GM19043 (cell line): ENCODE results near the gene GSTCD.
"Not testable (repeated sequence)": the region's sequence is repeated elsewhere in the genome, so short reads cannot be mapped to it uniquely, and the experiment has no call there.

Experiments used
- ATAC-seq: cut with Tn5 transposase; IDR thresholded peaks from one replicate; pipeline ENCODE4 v1.9.1; 2021; ENCODE audit warnings: low read depth; ENCODE audit not compliant: unreplicated experiment

GSTCD gene

GRCh38 chr4:105708181-105709080 lies at the start of gene GSTCD, which contains the start of gene INTS12:
Gene GSTCD, plus strand, starts transcription at chr4:105708784. Its CDS starts 8,830 bp downstream, at chr4:105717614.
Gene INTS12, minus strand, starts transcription at chr4:105708689. Its CDS starts 8,684 bp downstream, at chr4:105700005.
- ATAC-seq = peak; percentile 70

GRCh38 chr4:105659190-105659589 lies 49.4 kb upstream of the GSTCD start:
- ATAC-seq = no peak

GRCh38 chr4:105661028-105661427 lies 47.6 kb upstream of the GSTCD start:
- no peak for ATAC-seq

- no peak for ATAC-seq
Measured at GRCh38 chr4:105662935-105663675, 45.5 kb upstream of the GSTCD start.

GRCh38 chr4:105666693-105667092 lies 41.9 kb upstream of the GSTCD start:
- ATAC-seq = no peak

- no peak for ATAC-seq
Measured at GRCh38 chr4:105670684-105671083, 37.9 kb upstream of the GSTCD start.

GRCh38 chr4:105671301-105671700 lies 37.3 kb upstream of the GSTCD start:
- no peak for ATAC-seq

- no peak for ATAC-seq
Measured at GRCh38 chr4:105674011-105674410, 34.6 kb upstream of the GSTCD start.

GRCh38 chr4:105677709-105678108 lies 30.9 kb upstream of the GSTCD start:
- ATAC-seq = no peak

GRCh38 chr4:105679186-105679585 lies 29.4 kb upstream of the GSTCD start:
- no peak for ATAC-seq

- no peak for ATAC-seq
Measured at GRCh38 chr4:105683038-105683437, 25.5 kb upstream of the GSTCD start.

GRCh38 chr4:105686571-105686970 lies 22.0 kb upstream of the GSTCD start:
- no peak for ATAC-seq

- ATAC-seq = not testable (repeated sequence)
Measured at GRCh38 chr4:105694812-105695211, 13.8 kb upstream of the GSTCD start.

- ATAC-seq = not testable (repeated sequence)
Measured at GRCh38 chr4:105695832-105696231, 12.8 kb upstream of the GSTCD start.

- ATAC-seq = no peak
Measured at GRCh38 chr4:105698607-105699006, 10.0 kb upstream of the GSTCD start.

GRCh38 chr4:105707782-105708180 lies 803 bp upstream of the GSTCD start:
- ATAC-seq = no peak

- ATAC-seq = peak; percentile 21
Measured at GRCh38 chr4:105709081-105709450, 482 bp downstream of the GSTCD start.

- no peak for ATAC-seq
Measured at GRCh38 chr4:105710012-105710600, 1.5 kb downstream of the GSTCD start.

GRCh38 chr4:105710678-105711077 lies 2.1 kb downstream of the GSTCD start:
- no peak for ATAC-seq

- ATAC-seq = no peak
Measured at GRCh38 chr4:105712766-105713165, 4.2 kb downstream of the GSTCD start.

- ATAC-seq = peak; percentile 73
Measured at GRCh38 chr4:105714071-105714521, 5.5 kb downstream of the GSTCD start.
